Measurements from ENCODE around the gene ADISSP. TPM values are rescaled to one million over a fixed set of nuclear protein-coding genes. Genes with fewer than 3 reads are reported as not detected.

ADISSP gene
- total and polyA plus RNA-seq, 2 donors (not counting 1 experiment from before 2014, with no cell fraction given), result 18.4 to 28.8 TPM

DNA sequence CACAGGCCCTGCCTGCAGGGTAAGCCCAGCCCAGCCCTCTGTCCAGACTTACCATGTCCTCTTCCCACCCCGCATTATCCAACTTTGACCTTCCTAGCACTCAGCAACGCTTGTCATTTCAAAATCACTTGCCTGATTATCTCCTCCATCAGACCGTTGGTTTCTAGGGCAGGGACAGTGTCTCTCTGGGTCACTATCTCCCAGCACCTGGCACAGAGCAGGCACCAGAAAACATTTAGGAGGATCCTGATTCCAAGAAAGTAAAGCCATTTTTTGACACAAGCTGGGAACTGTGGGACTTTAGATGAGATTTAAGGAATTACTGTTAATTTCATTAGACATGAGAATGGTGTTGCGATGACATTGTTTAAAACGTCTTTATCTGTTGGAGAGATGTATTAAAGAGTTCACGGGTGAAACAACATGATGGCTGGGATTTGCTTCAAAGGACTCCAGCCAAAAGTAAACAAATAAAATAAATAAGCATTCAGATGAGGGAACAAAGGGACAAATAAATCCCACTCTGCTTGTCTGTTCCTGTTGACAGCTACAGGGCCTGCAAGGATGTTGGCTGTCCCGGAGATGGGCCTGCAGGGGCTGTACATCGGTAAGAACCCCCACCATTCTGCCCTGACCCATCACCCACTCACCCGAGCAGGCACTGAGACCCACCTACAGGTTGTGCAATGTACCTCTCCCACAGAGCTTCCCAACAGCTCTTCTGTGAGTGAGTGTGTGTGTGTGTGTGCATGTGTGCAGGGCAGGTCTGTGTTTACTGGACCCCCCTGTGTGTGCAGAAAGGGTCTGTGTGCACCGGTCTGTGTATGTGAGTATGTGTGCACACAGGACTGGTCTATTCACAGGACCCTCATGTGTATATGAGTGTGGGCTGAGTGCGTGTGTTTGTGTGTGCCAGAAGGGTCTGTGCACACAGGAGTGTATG, 29.2 kb downstream of the ADISSP start:
- no peaks in the 10 kb centered on the region for H3K79me2 ChIP-seq (ENCODE audit: control insufficient read depth, insufficient read depth, low read length)
- H3K9me3 ChIP-seq (ENCODE audit: control extremely low read depth in 1 of 3, control insufficient read depth in 2 of 3, insufficient read depth in 1 of 3, low read length in 2 of 3), result no peaks in the 10 kb centered on the region
- ChIA-PET CTCF (no interaction called here), POLR2A (no interaction called here)
- no peak overlapping the region for H3K4me2 ChIP-seq (replicated peaks; ENCODE audit: low read depth, low read length, poor library complexity, severe bottlenecking)
- H4K20me1 ChIP-seq (ENCODE audit: control insufficient read depth, insufficient read depth, low read length, poor library complexity, severe bottlenecking), result no peaks in the 10 kb centered on the region
- TF ChIP-seq EZH2 (IDR thresholded peaks at IDR 0.05; ENCODE audit: borderline replicate concordance, insufficient read depth, low read depth, low read length, poor library complexity, severe bottlenecking), result no peak
- TF ChIP-seq, protein P1, sequence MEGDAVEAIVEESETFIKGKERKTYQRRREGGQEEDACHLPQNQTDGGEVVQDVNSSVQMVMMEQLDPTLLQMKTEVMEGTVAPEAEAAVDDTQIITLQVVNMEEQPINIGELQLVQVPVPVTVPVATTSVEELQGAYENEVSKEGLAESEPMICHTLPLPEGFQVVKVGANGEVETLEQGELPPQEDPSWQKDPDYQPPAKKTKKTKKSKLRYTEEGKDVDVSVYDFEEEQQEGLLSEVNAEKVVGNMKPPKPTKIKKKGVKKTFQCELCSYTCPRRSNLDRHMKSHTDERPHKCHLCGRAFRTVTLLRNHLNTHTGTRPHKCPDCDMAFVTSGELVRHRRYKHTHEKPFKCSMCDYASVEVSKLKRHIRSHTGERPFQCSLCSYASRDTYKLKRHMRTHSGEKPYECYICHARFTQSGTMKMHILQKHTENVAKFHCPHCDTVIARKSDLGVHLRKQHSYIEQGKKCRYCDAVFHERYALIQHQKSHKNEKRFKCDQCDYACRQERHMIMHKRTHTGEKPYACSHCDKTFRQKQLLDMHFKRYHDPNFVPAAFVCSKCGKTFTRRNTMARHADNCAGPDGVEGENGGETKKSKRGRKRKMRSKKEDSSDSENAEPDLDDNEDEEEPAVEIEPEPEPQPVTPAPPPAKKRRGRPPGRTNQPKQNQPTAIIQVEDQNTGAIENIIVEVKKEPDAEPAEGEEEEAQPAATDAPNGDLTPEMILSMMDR (IDR thresholded peaks at IDR 0.05), result no peak
- no peak overlapping the region for H3K4me3 Mint-ChIP-seq
- no peaks in the 10 kb centered on the region for H3K9me3 Mint-ChIP-seq (ENCODE audit: insufficient read depth)
- H3K4me1 Mint-ChIP-seq, result no peaks in the 10 kb centered on the region
- no peak overlapping the region for H3K4me3 ChIP-seq (ENCODE audit: control extremely low read depth in 1 of 5, extremely low read depth in 1 of 5, insufficient read depth in 1 of 5, low read depth in 2 of 5, low read length in 4 of 5)
- H3K4me1 ChIP-seq (ENCODE audit: control insufficient read depth in 2 of 2, insufficient read depth in 2 of 2, low read length in 2 of 2), result no peaks in the 10 kb centered on the region
- ATAC-seq (ENCODE audit: low read depth), result no peak
- no peaks in the 10 kb centered on the region for H3K36me3 ChIP-seq (replicated peaks in 1 of 2; ENCODE audit: control extremely low read depth in 1 of 2, control insufficient read depth in 1 of 2, extremely low read depth in 1 of 2, insufficient read depth in 2 of 2, low read length in 1 of 2)
- no peak overlapping the region for H2AFZ ChIP-seq (ENCODE audit: insufficient read depth, low read depth, low read length, poor library complexity, severe bottlenecking)
- DNase-seq, result no peak
- intact Hi-C loops (cut with micrococcal nuclease), result no loop called here
- H3K27me3 Mint-ChIP-seq, result peaks cover 21% of the 10 kb centered on the region
- no peak overlapping the region for H3K27ac Mint-ChIP-seq
- 80% methylated on average over 8 of the region's 11 CpGs for WGBS (ENCODE audit: insufficient coverage)
- peaks cover 0 to 7% (median 1%) of the 10 kb centered on the region in 4 experiments for H3K27me3 ChIP-seq (replicated peaks in 1 of 4; ENCODE audit: control extremely low read depth in 1 of 4, control insufficient read depth in 3 of 4, insufficient read depth in 4 of 4, low read length in 3 of 4)
- H3K9ac ChIP-seq (ENCODE audit: low read length), result no peak overlapping the region
- no peak overlapping the region for H3K27ac ChIP-seq (ENCODE audit: low read length in 2 of 2)

DNA sequence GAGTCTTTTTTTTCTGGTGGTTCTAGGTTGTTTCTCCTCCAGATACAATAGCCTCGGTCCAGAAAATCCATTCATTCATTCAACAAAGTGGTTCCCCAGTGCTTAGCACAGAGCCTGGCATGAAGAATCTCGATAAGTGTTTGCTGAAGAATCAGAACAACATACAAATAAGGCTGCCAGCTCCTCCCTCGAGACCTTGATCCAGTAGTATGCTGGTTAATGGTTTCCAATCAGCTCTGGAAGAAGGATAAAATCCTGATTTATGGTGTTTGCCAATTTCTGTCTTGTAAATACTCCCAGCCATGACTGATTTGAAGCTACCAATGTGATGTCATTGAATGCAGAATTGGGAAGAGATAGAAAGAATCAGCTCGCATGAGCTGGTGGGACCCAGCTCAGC, 31.8 kb downstream of the ADISSP start:
- DNase-seq (no peak), ATAC-seq (ENCODE audit: low read depth) (no peak)
- intact Hi-C loops (cut with micrococcal nuclease), result no loop called here
- peaks cover 0 to 27% (median 7%) of the 10 kb centered on the region in 4 experiments for H3K27me3 ChIP-seq (replicated peaks in 1 of 4; ENCODE audit: control extremely low read depth in 1 of 4, control insufficient read depth in 3 of 4, insufficient read depth in 4 of 4, low read length in 3 of 4)
- H3K27ac ChIP-seq (ENCODE audit: low read length in 2 of 2), result no peak overlapping the region
- peaks cover 37% of the 10 kb centered on the region for H3K27me3 Mint-ChIP-seq
- TF ChIP-seq EZH2 (IDR thresholded peaks at IDR 0.05; ENCODE audit: borderline replicate concordance, insufficient read depth, low read depth, low read length, poor library complexity, severe bottlenecking), result no peak
- TF ChIP-seq, protein P1 (IDR thresholded peaks at IDR 0.05), result no peak
- H3K9me3 ChIP-seq (ENCODE audit: control extremely low read depth in 1 of 3, control insufficient read depth in 2 of 3, insufficient read depth in 1 of 3, low read length in 2 of 3), result no peaks in the 10 kb centered on the region
- H3K4me3 ChIP-seq (ENCODE audit: control extremely low read depth in 1 of 5, extremely low read depth in 1 of 5, insufficient read depth in 1 of 5, low read depth in 2 of 5, low read length in 4 of 5), result no peak overlapping the region
- no peaks in the 10 kb centered on the region for H3K36me3 ChIP-seq (replicated peaks in 1 of 2; ENCODE audit: control extremely low read depth in 1 of 2, control insufficient read depth in 1 of 2, extremely low read depth in 1 of 2, insufficient read depth in 2 of 2, low read length in 1 of 2)
- 100% methylated on average over 1 of the region's 4 CpGs for WGBS (ENCODE audit: insufficient coverage)
- H3K4me1 Mint-ChIP-seq, result peaks cover 5% of the 10 kb centered on the region
- H3K4me1 ChIP-seq (ENCODE audit: control insufficient read depth in 2 of 2, insufficient read depth in 2 of 2, low read length in 2 of 2), result no peaks in the 10 kb centered on the region
- no peak overlapping the region for H3K9ac ChIP-seq (ENCODE audit: low read length)
- no peaks in the 10 kb centered on the region for H4K20me1 ChIP-seq (ENCODE audit: control insufficient read depth, insufficient read depth, low read length, poor library complexity, severe bottlenecking)
- no peak overlapping the region for H3K4me2 ChIP-seq (replicated peaks; ENCODE audit: low read depth, low read length, poor library complexity, severe bottlenecking)
- H3K79me2 ChIP-seq (ENCODE audit: control insufficient read depth, insufficient read depth, low read length), result no peaks in the 10 kb centered on the region
- H3K4me3 Mint-ChIP-seq, result no peak overlapping the region
- CTCF ChIA-PET, result interaction anchor here (1.2 kb wide), 1 partner anchor 17 kb away, joined by 4 read pairs; no protein-coding TSS in a partner anchor
- H2AFZ ChIP-seq (ENCODE audit: insufficient read depth, low read depth, low read length, poor library complexity, severe bottlenecking), result no peak overlapping the region
- no peak overlapping the region for H3K27ac Mint-ChIP-seq
- POLR2A ChIA-PET, result no interaction called here
- H3K9me3 Mint-ChIP-seq (ENCODE audit: insufficient read depth), result no peaks in the 10 kb centered on the region

Data from B cell (primary cell).